Mammary epithelial cell (primary cell): ENCODE measurements around the gene HAUS6.

Experiments
- CTCF ChIP-seq, 2 donors: IDR thresholded peaks in 1 of 2; conservative IDR thresholded peaks in 1 of 2; 2 replicates each; pipeline ENCODE4 v1.5.1; 2011 to 2012; ENCODE audit warnings: inconsistent platforms in 2 of 2, low read length in 2 of 2, mild to moderate bottlenecking in 2 of 2, control low read depth in 1 of 2, low read depth in 1 of 2; ENCODE audit not compliant: insufficient read depth in 1 of 2; ENCODE audit errors: extremely low read depth in 1 of 2
- EZH2 ChIP-seq: IDR thresholded peaks from 2 replicates; pipeline ENCODE4 v1.6.1; 2012; ENCODE audit warnings: low read length, inconsistent platforms, borderline replicate concordance

- TF ChIP-seq EZH2: no peak
- TF ChIP-seq CTCF (conservative IDR thresholded peaks at IDR 0.05 in 1 of 2, IDR thresholded peaks at IDR 0.05 in 1 of 2; ENCODE audit: extremely low read depth in 1 of 2, insufficient read depth in 1 of 2, low read depth in 1 of 2, low read length in 2 of 2): no peak
These were observed 5.3 kb upstream of the HAUS6 start for GRCh38 chr9:19108038-19108437.
